Neural cell (in vitro differentiated cells): ENCODE data around the gene ZFP36. TPM values are rescaled to one million over a fixed set of nuclear protein-coding genes. Genes with fewer than 3 reads are reported as not detected.

Experiments
- H2AFZ ChIP-seq: fragments of 200-600, 300-800 bp; sonication (generic), shearing (Covaris generic); 2 replicates; pipeline ENCODE4 v1.6.0; 2014; ENCODE audit warnings: low read depth, mild to moderate bottlenecking, antibody characterized with exemption, low read length, moderate library complexity
- H3F3A ChIP-seq: fragments of 200-600 bp; shearing (Covaris generic); 2 replicates; pipeline ENCODE4 v1.6.1; 2016; ENCODE audit warnings: mild to moderate bottlenecking, moderate library complexity, mixed read lengths, antibody characterized with exemption, low read length; ENCODE audit not compliant: insufficient read depth, poor library complexity, severe bottlenecking
- H3K27ac ChIP-seq: fragments of 200-600, 300-800 bp; sonication (generic), shearing (Covaris generic); 2 replicates; pipeline ENCODE4 v1.5.1; 2014; ENCODE audit warnings: mild to moderate bottlenecking, low read length, moderate library complexity
- H3K27me3 ChIP-seq: fragments of 300-800, 200-600 bp; sonication (generic), shearing (Covaris generic); 2 replicates; pipeline ENCODE4 v1.6.0; 2014; ENCODE audit warnings: mild to moderate bottlenecking, low read depth, low read length, moderate library complexity; ENCODE audit not compliant: insufficient read depth
- H3K36me3 ChIP-seq: fragments of 300-800, 200-600 bp; sonication (generic), shearing (Covaris generic); 2 replicates; pipeline ENCODE4 v1.5.1; 2014; ENCODE audit warnings: mild to moderate bottlenecking, antibody characterized with exemption, low read length, moderate library complexity; ENCODE audit not compliant: insufficient read depth
- H3K4me2 ChIP-seq: fragments of 300-800, 200-600 bp; sonication (generic), shearing (Covaris generic); 2 replicates; pipeline ENCODE4 v1.6.0; 2014; ENCODE audit warnings: mild to moderate bottlenecking, low read length
- H3K4me3 ChIP-seq: fragments of 300-800, 200-600 bp; sonication (generic), shearing (Covaris generic); 2 replicates; pipeline ENCODE4 v1.5.1; 2014; ENCODE audit warnings: mild to moderate bottlenecking, low read length, moderate library complexity
- H3K79me2 ChIP-seq: fragments of 200-600 bp; shearing (Covaris generic); replicated peaks from 2 replicates; pipeline ENCODE4 v1.6.0; 2014; ENCODE audit warnings: mild to moderate bottlenecking, low read length, moderate library complexity; ENCODE audit not compliant: insufficient read depth
- H3K9ac ChIP-seq: fragments of 300-800, 200-600 bp; sonication (generic), shearing (Covaris generic); 2 replicates; pipeline ENCODE4 v1.6.1; 2016; ENCODE audit warnings: mild to moderate bottlenecking, low read length, mixed read lengths
- H3K9me2 ChIP-seq: fragments of 200-600 bp; shearing (Covaris generic); 2 replicates; pipeline ENCODE4 v1.6.1; 2016; ENCODE audit warnings: mild to moderate bottlenecking, low read length, mixed read lengths; ENCODE audit not compliant: insufficient read depth
- H3K9me3 ChIP-seq: fragments of 200-600, 300-800 bp; sonication (generic), shearing (Covaris generic); 2 replicates; pipeline ENCODE4 v1.6.1; 2016; ENCODE audit warnings: mild to moderate bottlenecking, mixed run types, low read length, moderate library complexity, mixed read lengths
- H4K20me1 ChIP-seq: fragments of 200-600 bp; shearing (Covaris generic); 2 replicates; pipeline ENCODE4 v1.6.1; 2016; ENCODE audit warnings: mild to moderate bottlenecking, mixed run types; ENCODE audit not compliant: insufficient read depth
- EP300 ChIP-seq: fragments of 450-650 bp; conservative IDR thresholded peaks from 2 replicates; pipeline ENCODE4 v1.6.1; 2014; ENCODE audit warnings: antibody characterized with exemption, mild to moderate bottlenecking, moderate library complexity; ENCODE audit not compliant: poor library complexity, severe bottlenecking
- EZH2 ChIP-seq: fragments of 200-600, 300-800 bp; shearing (Covaris generic), sonication (generic); IDR thresholded peaks from 2 replicates; pipeline ENCODE4 v1.6.1; 2014; ENCODE audit warnings: antibody characterized with exemption, low read length, borderline replicate concordance, mild to moderate bottlenecking; ENCODE audit not compliant: insufficient read depth, poor library complexity, severe bottlenecking
- MXI1 ChIP-seq: fragments of 450-650 bp; conservative IDR thresholded peaks from 2 replicates; pipeline ENCODE4 v1.6.1; 2014; ENCODE audit warnings: antibody characterized with exemption, mild to moderate bottlenecking; ENCODE audit not compliant: poor library complexity, severe bottlenecking
- POLR2AphosphoS5 ChIP-seq: IDR thresholded peaks from 2 replicates; pipeline ENCODE4 v1.6.1; 2012
- RAD21 ChIP-seq: fragments of 450-650 bp; conservative IDR thresholded peaks from 2 replicates; pipeline ENCODE4 v1.6.1; 2014; ENCODE audit warnings: antibody characterized with exemption, mild to moderate bottlenecking, moderate library complexity
- SMC3 ChIP-seq: fragments of 450-650 bp; conservative IDR thresholded peaks from 2 replicates; pipeline ENCODE4 v1.6.1; 2014; ENCODE audit warnings: antibody characterized with exemption, mild to moderate bottlenecking, moderate library complexity; ENCODE audit not compliant: poor library complexity
- TAF1 ChIP-seq: IDR thresholded peaks from 2 replicates; pipeline ENCODE4 v1.6.1; 2012; ENCODE audit warnings: low read depth
- polyA plus RNA-seq: library from polyadenylated mRNA; depleted of rRNA; stranded (reverse); fragments of >200 nt; gene quantifications from 2 replicates; pipeline ENCODE4 v1.2.3, GENCODE V29; 2014
- TF ChIP-seq, protein P1 (sequence below): fragments of 450-650 bp; IDR thresholded peaks from 2 replicates; pipeline ENCODE4 v1.5.1; 2014; ENCODE audit warnings: antibody characterized with exemption, mild to moderate bottlenecking, moderate library complexity; ENCODE audit not compliant: poor library complexity, severe bottlenecking
- TF ChIP-seq, protein P2 (sequence below): IDR thresholded peaks from 2 replicates; pipeline ENCODE4 v1.6.1; 2012; ENCODE audit warnings: borderline replicate concordance

ZFP36 gene
- polyA plus RNA-seq, 1 donor from 2014 or later = not detected

DNA sequence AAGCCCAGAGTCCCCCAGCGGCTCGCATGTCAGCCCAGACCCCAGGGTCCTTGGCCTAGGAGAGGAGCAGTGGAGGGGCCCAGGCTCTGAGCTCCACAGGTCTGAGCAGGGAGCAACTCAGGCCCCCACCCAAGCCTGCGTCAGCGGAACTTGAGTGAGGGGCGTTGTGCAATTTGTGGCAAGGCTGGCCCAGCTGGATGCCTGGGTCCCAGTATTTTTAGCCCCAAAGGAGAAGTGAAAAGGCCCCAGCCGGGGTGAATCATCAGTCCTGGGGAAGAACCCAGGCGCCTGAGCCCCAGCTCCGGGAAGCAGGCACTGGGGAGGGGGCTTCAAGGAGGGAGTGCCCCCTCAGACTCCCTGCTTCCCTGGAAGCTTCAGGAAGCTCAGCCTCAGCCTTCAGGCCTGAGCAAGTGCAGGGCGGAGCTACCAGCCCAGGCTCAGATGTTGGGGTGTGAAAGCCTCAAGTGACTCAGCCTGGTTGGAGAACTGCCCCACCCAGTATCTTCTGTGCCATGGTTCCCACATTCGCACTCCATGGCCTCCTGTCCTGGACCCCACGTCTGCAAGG lies 8.3 kb upstream of the ZFP36 start:
- no peak overlapping the region for H3K4me2 ChIP-seq
- no peak overlapping the region for H3K27ac ChIP-seq

DNA sequence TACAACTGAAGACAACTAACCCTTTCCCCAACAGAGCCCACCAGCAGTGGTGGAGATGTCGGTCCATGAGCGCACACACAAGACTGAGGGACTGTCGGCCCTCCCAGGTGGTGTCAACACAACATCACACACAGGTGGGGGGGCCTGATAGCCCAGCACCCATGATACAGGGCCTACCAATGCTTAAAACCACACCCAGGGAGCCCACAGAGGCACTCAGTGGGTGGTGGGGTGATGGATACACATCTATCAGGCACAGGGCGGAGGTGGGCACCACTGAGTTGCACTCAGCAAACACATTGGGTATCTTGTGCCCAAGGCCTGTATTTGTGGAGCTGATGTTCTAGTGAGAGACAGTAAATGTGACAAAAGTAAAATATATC lies 7.0 kb upstream of the ZFP36 start:
- no peaks in the 10 kb centered on the region for H3K9me2 ChIP-seq
- no peak overlapping the region for H3K4me3 ChIP-seq
- no peak overlapping the region for H3K27ac ChIP-seq
- TF ChIP-seq SMC3 = no peak
- no peak for TF ChIP-seq EZH2
- TF ChIP-seq, protein P1, sequence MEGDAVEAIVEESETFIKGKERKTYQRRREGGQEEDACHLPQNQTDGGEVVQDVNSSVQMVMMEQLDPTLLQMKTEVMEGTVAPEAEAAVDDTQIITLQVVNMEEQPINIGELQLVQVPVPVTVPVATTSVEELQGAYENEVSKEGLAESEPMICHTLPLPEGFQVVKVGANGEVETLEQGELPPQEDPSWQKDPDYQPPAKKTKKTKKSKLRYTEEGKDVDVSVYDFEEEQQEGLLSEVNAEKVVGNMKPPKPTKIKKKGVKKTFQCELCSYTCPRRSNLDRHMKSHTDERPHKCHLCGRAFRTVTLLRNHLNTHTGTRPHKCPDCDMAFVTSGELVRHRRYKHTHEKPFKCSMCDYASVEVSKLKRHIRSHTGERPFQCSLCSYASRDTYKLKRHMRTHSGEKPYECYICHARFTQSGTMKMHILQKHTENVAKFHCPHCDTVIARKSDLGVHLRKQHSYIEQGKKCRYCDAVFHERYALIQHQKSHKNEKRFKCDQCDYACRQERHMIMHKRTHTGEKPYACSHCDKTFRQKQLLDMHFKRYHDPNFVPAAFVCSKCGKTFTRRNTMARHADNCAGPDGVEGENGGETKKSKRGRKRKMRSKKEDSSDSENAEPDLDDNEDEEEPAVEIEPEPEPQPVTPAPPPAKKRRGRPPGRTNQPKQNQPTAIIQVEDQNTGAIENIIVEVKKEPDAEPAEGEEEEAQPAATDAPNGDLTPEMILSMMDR = no peak
- TF ChIP-seq RAD21 = no peak
- TF ChIP-seq POLR2AphosphoS5 = no peak
- TF ChIP-seq MXI1 = no peak
- TF ChIP-seq, protein P2, sequence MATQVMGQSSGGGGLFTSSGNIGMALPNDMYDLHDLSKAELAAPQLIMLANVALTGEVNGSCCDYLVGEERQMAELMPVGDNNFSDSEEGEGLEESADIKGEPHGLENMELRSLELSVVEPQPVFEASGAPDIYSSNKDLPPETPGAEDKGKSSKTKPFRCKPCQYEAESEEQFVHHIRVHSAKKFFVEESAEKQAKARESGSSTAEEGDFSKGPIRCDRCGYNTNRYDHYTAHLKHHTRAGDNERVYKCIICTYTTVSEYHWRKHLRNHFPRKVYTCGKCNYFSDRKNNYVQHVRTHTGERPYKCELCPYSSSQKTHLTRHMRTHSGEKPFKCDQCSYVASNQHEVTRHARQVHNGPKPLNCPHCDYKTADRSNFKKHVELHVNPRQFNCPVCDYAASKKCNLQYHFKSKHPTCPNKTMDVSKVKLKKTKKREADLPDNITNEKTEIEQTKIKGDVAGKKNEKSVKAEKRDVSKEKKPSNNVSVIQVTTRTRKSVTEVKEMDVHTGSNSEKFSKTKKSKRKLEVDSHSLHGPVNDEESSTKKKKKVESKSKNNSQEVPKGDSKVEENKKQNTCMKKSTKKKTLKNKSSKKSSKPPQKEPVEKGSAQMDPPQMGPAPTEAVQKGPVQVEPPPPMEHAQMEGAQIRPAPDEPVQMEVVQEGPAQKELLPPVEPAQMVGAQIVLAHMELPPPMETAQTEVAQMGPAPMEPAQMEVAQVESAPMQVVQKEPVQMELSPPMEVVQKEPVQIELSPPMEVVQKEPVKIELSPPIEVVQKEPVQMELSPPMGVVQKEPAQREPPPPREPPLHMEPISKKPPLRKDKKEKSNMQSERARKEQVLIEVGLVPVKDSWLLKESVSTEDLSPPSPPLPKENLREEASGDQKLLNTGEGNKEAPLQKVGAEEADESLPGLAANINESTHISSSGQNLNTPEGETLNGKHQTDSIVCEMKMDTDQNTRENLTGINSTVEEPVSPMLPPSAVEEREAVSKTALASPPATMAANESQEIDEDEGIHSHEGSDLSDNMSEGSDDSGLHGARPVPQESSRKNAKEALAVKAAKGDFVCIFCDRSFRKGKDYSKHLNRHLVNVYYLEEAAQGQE = no peak
- TF ChIP-seq EP300 = no peak
- no peak for TF ChIP-seq TAF1
- no peaks in the 10 kb centered on the region for H3K27me3 ChIP-seq
- no peak overlapping the region for H3K9ac ChIP-seq
- H3K36me3 ChIP-seq = no peaks in the 10 kb centered on the region
- no peak overlapping the region for H2AFZ ChIP-seq
- H3K4me2 ChIP-seq = no peak overlapping the region
- H3K79me2 ChIP-seq = no peaks in the 10 kb centered on the region
- H4K20me1 ChIP-seq = no peaks in the 10 kb centered on the region
- no peaks in the 10 kb centered on the region for H3F3A ChIP-seq
- no peaks in the 10 kb centered on the region for H3K9me3 ChIP-seq

More for the DNA sequence above, 8.3 kb upstream of the ZFP36 start:
- Histone ChIP-seq H3K9me2 (no peaks in the 10 kb centered on the region), H3K4me3 (no peak overlapping the region), H2AFZ (no peak overlapping the region), H3F3A (no peaks in the 10 kb centered on the region), H3K36me3 (no peaks in the 10 kb centered on the region), H4K20me1 (no peaks in the 10 kb centered on the region), H3K27me3 (no peaks in the 10 kb centered on the region), H3K9me3 (no peaks in the 10 kb centered on the region), H3K79me2 (no peaks in the 10 kb centered on the region), H3K9ac (no peak overlapping the region)
- TF ChIP-seq TAF1 = no peak
- no peak for TF ChIP-seq EP300
- TF ChIP-seq SMC3 = no peak
- TF ChIP-seq POLR2AphosphoS5 = no peak
- TF ChIP-seq RAD21 = no peak
